ENCODE results near the gene IQGAP1.
A peak's percentile ranks its signal among the peaks of the same experiment; 100 is the strongest.

Gene IQGAP1

GRCh38 chr15:90469723-90470122, 81.7 kb downstream of the IQGAP1 start:
- no peak for DNase-seq (ENCODE audit: low read depth)
- no peak overlapping the region for H3K4me3 ChIP-seq (ENCODE audit: low read depth, low read length)
- in situ Hi-C loops (cut with HindIII; ENCODE audit: low sequenced_read_pairs), result no loop called here

GRCh38 chr15:90470453-90470852, 82.4 kb downstream of the IQGAP1 start:
- TF ChIP-seq CTCF (IDR thresholded peaks at IDR 0.05; ENCODE audit: low read depth, low read length, missing control alignments), result no peak

More at GRCh38 chr15:90469723-90470122, 81.7 kb downstream of the IQGAP1 start:
- TF ChIP-seq CTCF (IDR thresholded peaks at IDR 0.05; ENCODE audit: low read depth, low read length, missing control alignments), result no peak

GRCh38 chr15:90471126-90471525, 83.1 kb downstream of the IQGAP1 start:
- in situ Hi-C loops (cut with HindIII; ENCODE audit: low sequenced_read_pairs), result no loop called here
- no peak for TF ChIP-seq CTCF (IDR thresholded peaks at IDR 0.05; ENCODE audit: low read depth, low read length, missing control alignments)
- H3K4me3 ChIP-seq (ENCODE audit: low read depth, low read length), result no peak overlapping the region
- no peak for DNase-seq (ENCODE audit: low read depth)

More at GRCh38 chr15:90470453-90470852, 82.4 kb downstream of the IQGAP1 start:
- in situ Hi-C loops (cut with HindIII; ENCODE audit: low sequenced_read_pairs), result no loop called here
- no peak overlapping the region for H3K4me3 ChIP-seq (ENCODE audit: low read depth, low read length)
- no peak for DNase-seq (ENCODE audit: low read depth)

- no peak for TF ChIP-seq CTCF (IDR thresholded peaks at IDR 0.05; ENCODE audit: low read depth, low read length, missing control alignments)
- no peak for DNase-seq (ENCODE audit: low read depth)
- H3K4me3 ChIP-seq (ENCODE audit: low read depth, low read length), result no peak overlapping the region
- in situ Hi-C loops (cut with HindIII; ENCODE audit: low sequenced_read_pairs), result no loop called here
Observed at GRCh38 chr15:90471769-90472168, 83.7 kb downstream of the IQGAP1 start.

- TF ChIP-seq CTCF (IDR thresholded peaks at IDR 0.05; ENCODE audit: low read depth, low read length, missing control alignments), result no peak
- no peak overlapping the region for H3K4me3 ChIP-seq (ENCODE audit: low read depth, low read length)
- in situ Hi-C loops (cut with HindIII; ENCODE audit: low sequenced_read_pairs), result no loop called here
- no peak for DNase-seq (ENCODE audit: low read depth)
Observed at GRCh38 chr15:90478846-90479481, 90.9 kb downstream of the IQGAP1 start.

- in situ Hi-C loops (cut with HindIII; ENCODE audit: low sequenced_read_pairs), result no loop called here
- peak; percentile 55 for DNase-seq (ENCODE audit: low read depth)
- no peak overlapping the region for H3K4me3 ChIP-seq (ENCODE audit: low read depth, low read length)
- no peak for TF ChIP-seq CTCF (IDR thresholded peaks at IDR 0.05; ENCODE audit: low read depth, low read length, missing control alignments)
Observed at GRCh38 chr15:90479656-90480055, 91.6 kb downstream of the IQGAP1 start.

Data from astrocyte of the cerebellum (primary cell).